ENCODE measurements around the gene PBX4. TPM values are rescaled to one million over a fixed set of nuclear protein-coding genes. Genes with fewer than 3 reads are reported as not detected.

PBX4 gene
- total RNA-seq, 1 experiment from 2014 or later: 2.6 TPM

DNA sequence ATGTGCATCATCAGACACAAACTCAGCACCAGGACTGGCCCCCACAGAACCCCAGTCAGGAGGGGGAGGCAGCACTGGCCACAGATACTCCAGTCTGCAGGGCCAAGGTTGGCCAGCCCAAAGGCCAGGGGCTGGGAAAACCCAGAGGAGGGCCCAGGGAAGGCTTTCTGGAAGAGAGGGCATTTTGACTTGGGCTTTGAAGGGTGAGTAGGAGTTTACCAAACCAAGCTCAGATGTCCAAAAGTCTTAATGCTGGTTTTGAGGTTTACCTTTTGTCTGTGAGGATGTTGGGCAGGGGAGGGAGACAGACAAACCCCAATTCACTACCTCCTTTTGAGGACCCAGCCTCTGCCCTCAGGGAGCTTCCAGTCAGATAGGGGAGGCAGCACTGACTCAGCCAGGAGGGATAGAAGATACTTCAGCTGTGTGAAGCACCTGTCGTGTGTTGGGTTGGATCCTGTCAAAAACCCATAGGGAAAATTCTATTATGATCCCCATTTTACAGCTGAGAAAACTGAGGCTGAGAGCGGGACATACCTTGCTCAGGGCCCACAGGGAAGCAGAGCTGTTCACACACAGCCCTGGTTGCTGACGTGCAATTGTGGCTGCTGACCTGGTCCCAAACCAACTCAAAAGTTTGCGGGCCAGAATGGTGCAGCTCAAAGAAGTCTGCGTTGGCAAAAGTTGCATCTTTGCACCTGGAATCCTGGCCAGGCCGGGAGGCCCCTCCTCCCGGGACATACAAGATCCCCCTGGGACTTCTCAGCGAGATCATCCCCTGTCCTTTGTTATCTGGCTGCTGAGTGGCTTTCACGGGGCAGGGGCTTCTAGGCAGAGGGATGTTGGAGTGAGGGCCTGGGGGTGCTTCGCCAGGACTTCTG, 67.3 kb downstream of the PBX4 start:
- no peak for DNase-seq (ENCODE audit: low read depth)
- in situ Hi-C loops (cut with HindIII; ENCODE audit: low pct_unique_long_range_greater_than_20kb, low sequenced_read_pairs): no loop called here

DNA sequence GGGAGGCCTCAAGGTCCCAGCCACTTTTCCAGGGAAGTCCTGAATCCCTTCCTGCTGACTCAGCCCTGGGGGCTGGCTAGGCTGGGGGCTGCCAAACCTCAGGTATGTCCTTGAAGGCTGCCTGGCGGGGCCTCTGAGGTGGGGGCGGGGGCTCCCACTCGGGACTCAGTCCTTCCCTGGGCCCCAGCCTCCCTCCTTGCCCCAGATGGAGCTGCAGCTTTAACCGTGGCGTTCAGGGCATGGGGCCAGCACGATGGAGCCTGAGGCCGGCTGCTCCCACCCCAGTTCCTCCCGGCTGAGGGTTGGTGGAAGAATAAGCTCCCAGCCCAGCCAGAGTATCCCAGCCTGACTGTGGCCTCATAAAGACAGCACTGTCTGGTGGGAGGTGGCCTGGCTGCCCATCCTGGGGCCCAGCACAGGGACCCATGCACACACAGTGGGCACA, 68.0 kb downstream of the PBX4 start:
- DNase-seq (ENCODE audit: low read depth): no peak
- in situ Hi-C loops (cut with HindIII; ENCODE audit: low pct_unique_long_range_greater_than_20kb, low sequenced_read_pairs): no loop called here

DNA sequence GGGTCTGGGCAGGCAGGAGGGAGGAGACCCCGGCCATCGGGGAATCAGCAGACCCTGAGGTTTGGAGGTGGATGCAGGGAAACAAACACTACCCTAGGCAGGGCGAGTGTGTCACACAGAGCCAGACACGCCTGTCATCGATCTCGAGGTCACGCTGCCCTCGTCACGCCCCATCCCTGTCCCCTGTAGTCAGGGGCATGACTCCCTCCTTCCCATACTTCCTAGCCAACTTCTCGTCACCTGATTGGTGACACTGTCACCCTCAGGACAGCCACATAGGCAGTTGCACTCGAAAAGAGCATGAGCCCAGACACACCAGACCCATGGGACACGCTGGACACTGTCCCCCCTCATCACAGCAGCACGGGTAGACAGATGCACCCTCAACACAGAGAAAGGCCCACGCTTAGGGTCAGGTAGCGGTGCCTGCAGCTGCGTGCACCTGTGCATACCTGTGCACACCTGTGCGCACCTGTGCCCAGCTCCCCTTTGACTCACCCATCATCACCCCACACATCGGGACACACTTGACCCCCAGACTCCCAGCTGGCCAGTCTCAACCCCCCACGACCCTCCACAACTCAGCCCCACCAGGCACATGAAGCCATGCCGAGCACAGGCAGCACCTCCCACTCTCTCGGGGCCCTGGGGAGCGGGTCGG, 68.6 kb downstream of the PBX4 start:
- in situ Hi-C loops (cut with HindIII; ENCODE audit: low pct_unique_long_range_greater_than_20kb, low sequenced_read_pairs): no loop called here
- DNase-seq (ENCODE audit: low read depth): no peak

DNA sequence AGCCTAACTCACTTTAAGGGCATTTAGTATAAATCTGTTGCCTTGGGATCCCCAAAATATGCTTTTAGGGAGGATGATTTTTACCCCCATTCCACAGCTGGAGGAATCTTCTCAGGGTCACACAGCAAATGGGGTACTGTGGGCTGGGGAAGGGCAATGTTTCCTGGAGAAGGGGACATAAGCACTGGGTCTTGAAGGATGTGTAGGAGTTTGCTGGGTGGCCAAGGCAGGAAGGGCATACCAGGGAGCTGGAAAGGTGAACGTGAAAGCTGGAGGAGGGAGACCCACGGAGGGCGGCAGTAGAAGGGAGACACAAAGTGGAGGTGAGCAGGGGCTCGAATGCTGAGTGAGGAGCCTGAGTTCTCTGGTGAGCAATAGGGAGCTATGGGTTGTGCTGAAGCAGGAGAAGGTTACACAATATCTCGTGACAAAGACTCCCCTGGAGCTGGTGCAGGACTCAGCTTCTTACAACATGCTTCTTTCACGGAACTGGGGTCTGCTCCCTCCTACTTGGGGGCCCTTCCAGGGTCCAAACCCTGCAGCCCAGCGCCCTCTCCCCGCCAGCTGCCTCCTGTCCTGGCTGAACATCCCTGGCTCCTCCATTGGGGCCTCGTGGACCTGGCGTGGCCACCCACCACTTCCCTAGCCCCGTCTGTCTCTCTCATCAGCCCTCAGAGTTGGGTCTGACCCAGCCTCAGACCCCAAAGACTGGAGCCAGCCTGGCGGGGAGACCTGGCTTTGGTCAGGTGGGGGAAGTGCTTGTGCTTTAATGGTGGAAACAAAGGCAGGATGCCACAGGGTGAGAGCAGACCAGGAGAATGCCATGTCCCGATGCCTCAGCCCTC, 69.3 kb downstream of the PBX4 start:
- in situ Hi-C loops (cut with HindIII; ENCODE audit: low pct_unique_long_range_greater_than_20kb, low sequenced_read_pairs): no loop called here
- DNase-seq (ENCODE audit: low read depth): no peak

DNA sequence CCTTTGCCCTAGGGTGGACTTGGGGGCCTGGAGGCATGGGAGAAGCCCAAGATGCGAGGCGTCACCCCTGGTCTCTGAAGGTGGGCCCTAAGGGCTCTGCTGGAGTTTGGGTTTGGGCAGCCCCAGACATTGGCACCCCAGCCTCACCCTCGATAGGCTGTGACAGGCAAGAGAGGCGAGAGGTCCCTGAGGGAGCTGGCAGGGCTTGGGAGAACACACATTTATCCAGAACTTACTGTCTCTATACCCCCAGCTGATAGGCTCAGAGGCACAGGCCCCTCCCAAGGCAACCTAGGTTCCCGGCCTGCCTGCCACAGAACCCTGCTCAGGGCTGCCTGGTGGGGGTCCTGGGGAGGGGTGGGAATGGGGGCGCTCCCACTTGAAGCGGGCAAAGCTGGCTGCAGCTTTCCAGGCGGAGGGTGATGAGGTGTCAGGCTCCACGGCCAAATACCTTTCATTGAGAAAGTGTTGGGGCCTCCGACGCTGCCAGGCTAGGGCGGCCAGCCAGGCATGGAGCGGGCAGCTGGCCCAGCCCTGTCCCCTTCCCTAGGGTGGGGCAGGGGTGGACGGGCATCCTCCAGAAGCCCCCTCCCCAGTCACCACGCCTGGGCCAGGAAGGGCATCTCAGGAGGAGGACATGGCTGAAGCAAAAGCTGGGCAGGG, 70.7 kb downstream of the PBX4 start:
- in situ Hi-C loops (cut with HindIII; ENCODE audit: low pct_unique_long_range_greater_than_20kb, low sequenced_read_pairs): no loop called here
- DNase-seq (ENCODE audit: low read depth): no peak

DNA sequence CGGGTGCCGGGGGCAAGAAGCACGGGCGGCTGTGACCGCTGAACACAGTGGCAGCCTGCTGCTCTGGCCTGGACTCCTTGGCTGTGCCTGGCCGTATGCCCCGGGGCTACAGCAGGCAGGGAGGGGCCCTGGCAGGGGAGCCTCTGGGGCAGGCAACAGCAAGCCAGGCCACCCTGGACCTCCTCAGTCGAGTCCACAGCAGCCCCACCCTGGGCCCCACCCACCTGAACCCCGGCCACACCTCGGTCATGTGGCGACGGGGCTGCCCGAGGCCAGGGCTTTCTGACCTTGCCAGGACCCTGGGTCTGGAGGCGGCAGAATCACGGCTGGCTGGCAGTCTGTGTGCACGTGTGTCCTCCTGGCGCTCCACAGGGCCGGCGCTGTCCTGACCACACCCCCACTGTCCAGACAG, 71.7 kb downstream of the PBX4 start:
- in situ Hi-C loops (cut with HindIII; ENCODE audit: low pct_unique_long_range_greater_than_20kb, low sequenced_read_pairs): no loop called here

DNA sequence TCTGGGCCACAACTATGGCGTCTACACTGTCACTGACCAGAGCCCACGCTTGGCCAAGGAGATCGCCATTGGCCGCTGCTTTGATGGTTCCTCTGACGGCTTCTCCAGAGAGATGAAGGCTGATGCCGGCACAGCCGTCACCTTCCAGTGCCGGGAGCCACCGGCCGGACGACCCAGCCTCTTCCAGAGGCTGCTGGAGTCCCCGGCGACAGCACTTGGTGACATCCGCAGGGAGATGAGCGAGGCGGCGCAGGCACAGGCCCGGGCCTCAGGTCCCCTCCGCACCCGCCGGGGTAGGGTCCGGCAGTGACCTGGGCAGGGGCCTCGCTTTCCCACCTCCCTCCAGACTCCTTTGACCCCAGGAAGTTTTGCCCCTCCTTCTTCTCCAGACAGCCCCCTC, 72.8 kb downstream of the PBX4 start:
- in situ Hi-C loops (cut with HindIII; ENCODE audit: low pct_unique_long_range_greater_than_20kb, low sequenced_read_pairs): no loop called here
- DNase-seq (ENCODE audit: low read depth): no peak

More for the DNA sequence above, 71.7 kb downstream of the PBX4 start:
- DNase-seq (ENCODE audit: low read depth): no peak

DNA sequence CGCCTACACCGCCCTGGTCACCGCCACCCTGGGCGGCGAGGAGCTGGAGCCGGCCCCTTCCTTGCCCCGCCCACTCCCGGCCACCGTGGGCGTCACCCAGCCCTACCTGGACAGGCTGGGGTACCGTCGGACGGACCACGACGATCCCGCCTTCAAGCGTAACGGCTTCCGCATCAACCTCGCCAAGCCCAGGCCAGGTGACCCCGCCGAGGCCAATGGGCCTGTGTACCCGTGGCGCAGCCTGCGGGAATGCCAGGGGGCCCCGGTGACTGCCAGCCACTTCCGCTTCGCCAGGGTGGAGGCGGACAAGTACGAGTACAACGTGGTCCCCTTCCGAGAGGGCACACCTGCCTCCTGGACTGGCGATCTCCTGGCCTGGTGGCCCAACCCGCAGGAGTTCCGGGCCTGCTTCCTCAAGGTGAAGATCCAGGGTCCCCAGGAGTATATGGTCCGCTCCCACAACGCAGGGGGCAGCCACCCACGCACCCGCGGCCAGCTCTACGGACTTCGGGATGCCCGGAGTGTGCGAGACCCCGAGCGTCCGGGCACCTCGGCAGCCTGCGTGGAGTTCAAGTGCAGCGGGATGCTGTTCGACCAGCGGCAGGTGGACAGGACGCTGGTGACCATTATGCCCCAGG, 73.4 kb downstream of the PBX4 start:
- DNase-seq (ENCODE audit: low read depth): no peak
- in situ Hi-C loops (cut with HindIII; ENCODE audit: low pct_unique_long_range_greater_than_20kb, low sequenced_read_pairs): no loop called here

DNA sequence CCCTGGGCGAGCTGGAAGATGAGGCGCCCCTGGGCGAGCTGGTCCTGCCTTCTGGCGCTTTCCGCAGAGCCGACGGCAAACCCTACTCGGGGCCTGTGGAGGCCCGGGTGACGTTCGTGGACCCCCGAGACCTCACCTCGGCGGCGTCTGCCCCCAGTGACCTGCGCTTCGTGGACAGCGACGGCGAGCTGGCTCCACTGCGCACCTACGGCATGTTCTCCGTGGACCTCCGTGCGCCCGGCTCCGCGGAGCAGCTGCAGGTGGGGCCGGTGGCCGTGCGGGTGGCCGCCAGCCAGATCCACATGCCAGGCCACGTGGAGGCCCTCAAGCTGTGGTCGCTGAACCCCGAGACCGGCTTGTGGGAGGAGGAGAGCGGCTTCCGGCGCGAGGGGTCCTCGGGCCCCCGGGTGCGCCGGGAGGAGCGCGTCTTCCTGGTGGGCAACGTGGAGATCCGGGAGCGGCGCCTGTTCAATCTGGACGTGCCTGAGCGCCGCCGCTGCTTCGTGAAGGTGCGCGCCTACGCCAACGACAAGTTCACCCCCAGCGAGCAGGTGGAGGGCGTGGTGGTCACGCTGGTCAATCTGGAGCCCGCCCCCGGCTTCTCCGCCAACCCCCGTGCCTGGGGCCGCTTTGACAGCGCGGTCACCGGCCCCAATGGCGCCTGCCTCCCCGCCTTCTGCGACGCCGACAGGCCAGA, 74.1 kb downstream of the PBX4 start:
- in situ Hi-C loops (cut with HindIII; ENCODE audit: low pct_unique_long_range_greater_than_20kb, low sequenced_read_pairs): no loop called here
- no peak for DNase-seq (ENCODE audit: low read depth)

DNA sequence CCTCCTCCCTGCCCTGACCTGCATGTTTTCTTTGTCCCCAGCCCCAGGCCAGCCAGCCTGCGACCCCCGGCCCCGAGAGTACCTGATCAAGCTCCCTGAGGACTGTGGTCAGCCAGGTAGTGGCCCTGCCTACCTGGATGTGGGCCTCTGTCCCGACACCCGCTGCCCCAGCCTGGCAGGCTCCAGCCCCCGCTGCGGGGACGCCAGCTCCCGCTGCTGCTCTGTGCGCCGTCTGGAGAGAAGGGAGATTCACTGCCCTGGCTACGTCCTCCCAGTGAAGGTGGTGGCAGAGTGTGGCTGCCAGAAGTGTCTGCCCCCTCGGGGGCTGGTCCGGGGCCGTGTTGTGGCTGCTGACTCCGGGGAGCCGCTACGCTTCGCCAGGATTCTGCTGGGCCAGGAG, 74.8 kb downstream of the PBX4 start:
- no peak for DNase-seq (ENCODE audit: low read depth)
- in situ Hi-C loops (cut with HindIII; ENCODE audit: low pct_unique_long_range_greater_than_20kb, low sequenced_read_pairs): no loop called here

DNA sequence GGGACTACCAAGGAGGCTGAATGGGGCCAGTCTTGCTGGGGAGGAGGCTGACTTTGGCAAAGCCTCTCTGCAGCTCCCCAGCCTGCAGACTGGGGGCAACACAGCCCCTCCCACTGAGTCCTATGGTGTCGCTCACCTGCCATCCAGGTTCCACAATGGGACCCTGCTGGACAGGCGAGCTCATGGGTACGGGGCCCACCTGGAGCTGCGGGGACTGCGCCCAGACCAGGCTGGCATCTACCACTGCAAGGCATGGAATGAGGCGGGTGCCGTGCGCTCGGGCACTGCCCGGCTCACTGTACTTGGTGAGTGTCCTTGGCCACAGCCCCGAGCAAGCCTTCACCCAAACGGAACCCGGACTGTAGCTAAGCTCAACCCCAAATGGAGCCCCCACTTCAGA, 75.4 kb downstream of the PBX4 start:
- in situ Hi-C loops (cut with HindIII; ENCODE audit: low pct_unique_long_range_greater_than_20kb, low sequenced_read_pairs): no loop called here

DNA sequence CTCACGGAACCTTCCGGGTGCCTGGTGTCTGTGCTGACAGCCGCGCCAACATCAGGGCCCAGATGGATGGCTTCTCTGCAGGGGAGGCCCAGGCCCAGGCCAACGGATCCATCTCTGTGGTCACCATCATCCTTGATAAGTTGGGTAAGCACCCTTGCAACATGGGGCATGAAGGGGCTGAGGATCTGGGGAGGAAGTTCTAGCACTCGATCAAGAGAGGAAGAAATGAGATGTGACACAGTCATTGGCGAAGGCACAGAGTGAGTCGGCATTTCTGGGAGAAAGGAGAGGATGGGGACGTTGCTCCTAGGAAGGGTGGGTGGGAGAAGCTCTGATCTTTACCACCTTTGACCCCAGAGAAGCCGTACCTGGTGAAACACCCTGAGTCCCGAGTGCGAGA, 76.0 kb downstream of the PBX4 start:
- DNase-seq (ENCODE audit: low read depth): no peak
- in situ Hi-C loops (cut with HindIII; ENCODE audit: low pct_unique_long_range_greater_than_20kb, low sequenced_read_pairs): no loop called here

More for the DNA sequence above, 75.4 kb downstream of the PBX4 start:
- no peak for DNase-seq (ENCODE audit: low read depth)

DNA sequence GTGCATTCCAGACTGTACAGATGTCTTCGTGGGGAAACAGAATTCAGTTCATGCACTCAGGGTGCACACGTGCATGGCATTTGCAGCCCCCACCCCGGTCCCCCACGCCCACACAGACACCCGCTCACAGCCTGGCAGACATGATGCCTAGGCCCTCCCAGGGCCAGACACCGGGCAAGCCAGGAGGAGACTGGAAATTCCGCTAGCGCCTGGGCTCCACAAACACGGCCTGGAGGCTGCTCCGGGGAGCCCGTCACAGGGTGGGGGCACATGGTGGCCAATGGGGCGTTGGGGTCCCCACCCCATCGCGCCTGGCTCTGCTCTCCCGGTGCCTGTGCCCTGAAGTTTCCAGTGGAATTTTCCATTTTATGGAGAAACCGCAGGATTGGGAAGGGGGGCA, 76.9 kb downstream of the PBX4 start:
- in situ Hi-C loops (cut with HindIII; ENCODE audit: low pct_unique_long_range_greater_than_20kb, low sequenced_read_pairs): no loop called here
- DNase-seq (ENCODE audit: low read depth): no peak

DNA sequence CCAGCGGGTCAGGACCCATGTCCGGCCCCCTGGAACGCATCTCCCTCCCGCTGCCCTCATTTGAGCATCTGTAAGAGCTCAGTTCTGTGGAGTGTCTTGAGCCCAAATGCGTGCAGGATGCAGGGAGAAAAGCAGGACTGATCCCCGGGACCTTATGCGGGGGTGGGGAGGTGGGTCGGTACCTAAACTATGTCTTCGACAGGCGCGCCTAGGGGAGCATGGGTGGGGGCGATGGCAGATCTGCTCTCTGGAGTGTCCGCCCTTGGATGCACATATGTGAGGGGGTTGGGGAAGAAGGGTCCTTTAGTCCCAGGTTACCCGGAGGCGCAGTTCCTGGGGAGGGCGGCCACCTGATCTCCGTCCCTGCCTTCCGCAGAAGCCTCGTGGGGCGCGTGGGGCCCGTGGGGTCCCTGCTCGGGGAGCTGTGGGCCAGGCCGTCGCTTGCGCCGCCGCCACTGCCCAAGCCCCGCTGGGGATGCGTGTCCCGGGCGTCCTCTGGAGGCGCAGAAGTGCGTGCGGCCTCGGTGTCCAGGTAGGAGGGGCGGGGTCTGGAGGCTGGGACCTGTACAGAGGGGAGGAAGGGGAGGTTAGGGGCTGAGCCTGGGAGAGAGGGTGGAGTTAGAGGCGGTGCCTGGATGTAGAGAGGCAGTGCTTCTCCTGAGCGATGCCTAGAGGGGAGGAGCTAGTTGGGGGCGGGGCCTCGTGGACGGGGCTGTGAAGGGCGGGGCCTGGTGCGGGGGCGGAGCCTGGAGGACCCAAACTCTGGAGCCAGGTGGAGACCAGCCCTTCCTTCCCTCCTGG, 77.6 kb downstream of the PBX4 start:
- DNase-seq (ENCODE audit: low read depth): no peak
- in situ Hi-C loops (cut with HindIII; ENCODE audit: low pct_unique_long_range_greater_than_20kb, low sequenced_read_pairs): no loop called here

DNA sequence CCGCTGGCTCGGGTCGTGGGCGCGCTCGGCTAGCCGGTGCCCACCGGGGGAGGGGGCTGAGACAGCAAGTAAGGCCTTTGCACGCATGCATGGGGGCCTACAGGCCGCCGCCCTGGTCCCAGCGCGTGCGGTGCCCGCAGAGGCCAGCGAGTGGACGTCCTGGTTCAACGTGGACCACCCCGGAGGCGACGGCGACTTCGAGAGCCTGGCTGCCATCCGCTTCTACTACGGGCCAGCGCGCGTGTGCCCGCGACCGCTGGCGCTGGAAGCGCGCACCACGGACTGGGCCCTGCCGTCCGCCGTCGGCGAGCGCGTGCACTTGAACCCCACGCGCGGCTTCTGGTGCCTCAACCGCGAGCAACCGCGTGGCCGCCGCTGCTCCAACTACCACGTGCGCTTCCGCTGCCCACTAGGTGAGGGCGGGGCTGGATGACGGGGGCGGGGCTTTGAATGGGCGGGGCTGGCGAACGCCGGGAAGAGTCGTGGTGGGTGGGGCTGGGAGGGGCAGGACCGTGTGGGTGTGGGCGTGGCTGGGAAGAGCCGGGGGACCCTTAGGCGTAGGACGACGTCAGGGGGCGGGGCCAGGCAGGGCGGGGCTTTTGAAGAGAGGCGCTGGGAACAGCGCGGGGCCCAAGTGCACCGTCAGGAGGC, 78.3 kb downstream of the PBX4 start:
- in situ Hi-C loops (cut with HindIII; ENCODE audit: low pct_unique_long_range_greater_than_20kb, low sequenced_read_pairs): no loop called here
- DNase-seq (ENCODE audit: low read depth): no peak

DNA sequence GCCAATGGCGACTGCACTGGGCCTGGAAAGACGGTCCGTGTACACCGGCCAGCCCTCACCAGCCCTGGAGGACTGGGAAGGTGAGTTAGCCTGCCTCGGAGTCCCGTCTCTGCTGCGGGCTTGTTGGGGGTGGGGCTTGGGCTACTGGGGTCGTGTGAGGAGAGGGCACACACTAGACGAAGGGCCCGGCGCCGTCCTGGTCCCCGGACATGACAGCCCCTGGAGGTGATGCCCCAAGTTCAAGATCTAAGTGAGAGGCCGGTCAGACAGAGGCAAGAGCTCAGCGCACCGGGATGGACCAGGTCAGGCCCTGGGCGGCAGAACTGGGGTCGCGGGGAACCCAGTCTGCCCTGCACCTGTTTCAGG, 78.8 kb downstream of the PBX4 start:
- DNase-seq (ENCODE audit: low read depth): no peak
- in situ Hi-C loops (cut with HindIII; ENCODE audit: low pct_unique_long_range_greater_than_20kb, low sequenced_read_pairs): loop anchor here (10.0 kb wide), 1 partner anchor 125 kb away; the partner anchor contains the start of genes ATP13A1 and ZNF101

All from Caki2 (cell line).